ENCODE data around the gene F7. TPM values are rescaled to one million over a fixed set of nuclear protein-coding genes. Genes with fewer than 3 reads are reported as not detected.

F7 gene
- total and polyA plus RNA-seq, 3 donors from 2014 or later = 2.2 to 4.9 (median 2.4) TPM

GRCh38 chr13:113088691-113089020 lies 16.9 kb upstream of the F7 start:
- Histone ChIP-seq H3K27me3 (no peaks in the 10 kb centered on the region), H3K36me3 (ENCODE audit: low read depth, missing control alignments) (no peaks in the 10 kb centered on the region), H3K27ac (no peak overlapping the region), H3K4me1 (no peaks in the 10 kb centered on the region), H3K9me3 (no peaks in the 10 kb centered on the region), H3K4me3 (no peak overlapping the region)
- WGBS, 2 donors = 90 to 94% methylated on average over 16 to 17 of the region's 17 CpGs
- TF ChIP-seq, protein P1, sequence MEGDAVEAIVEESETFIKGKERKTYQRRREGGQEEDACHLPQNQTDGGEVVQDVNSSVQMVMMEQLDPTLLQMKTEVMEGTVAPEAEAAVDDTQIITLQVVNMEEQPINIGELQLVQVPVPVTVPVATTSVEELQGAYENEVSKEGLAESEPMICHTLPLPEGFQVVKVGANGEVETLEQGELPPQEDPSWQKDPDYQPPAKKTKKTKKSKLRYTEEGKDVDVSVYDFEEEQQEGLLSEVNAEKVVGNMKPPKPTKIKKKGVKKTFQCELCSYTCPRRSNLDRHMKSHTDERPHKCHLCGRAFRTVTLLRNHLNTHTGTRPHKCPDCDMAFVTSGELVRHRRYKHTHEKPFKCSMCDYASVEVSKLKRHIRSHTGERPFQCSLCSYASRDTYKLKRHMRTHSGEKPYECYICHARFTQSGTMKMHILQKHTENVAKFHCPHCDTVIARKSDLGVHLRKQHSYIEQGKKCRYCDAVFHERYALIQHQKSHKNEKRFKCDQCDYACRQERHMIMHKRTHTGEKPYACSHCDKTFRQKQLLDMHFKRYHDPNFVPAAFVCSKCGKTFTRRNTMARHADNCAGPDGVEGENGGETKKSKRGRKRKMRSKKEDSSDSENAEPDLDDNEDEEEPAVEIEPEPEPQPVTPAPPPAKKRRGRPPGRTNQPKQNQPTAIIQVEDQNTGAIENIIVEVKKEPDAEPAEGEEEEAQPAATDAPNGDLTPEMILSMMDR (IDR thresholded peaks at IDR 0.05) = no peak
- TF ChIP-seq POLR2A (IDR thresholded peaks at IDR 0.05) = no peak
- intact Hi-C loops (cut with DNase I; ENCODE audit: low total_unique reads) = no loop called here
- no peak for DNase-seq

- Histone ChIP-seq H3K4me1 (no peaks in the 10 kb centered on the region), H3K36me3 (ENCODE audit: low read depth, missing control alignments) (no peaks in the 10 kb centered on the region), H3K4me3 (no peak overlapping the region), H3K9me3 (no peaks in the 10 kb centered on the region), H3K27me3 (no peaks in the 10 kb centered on the region), H3K27ac (no peak overlapping the region)
- intact Hi-C loops (cut with DNase I; ENCODE audit: low total_unique reads) = no loop called here
- no peak for DNase-seq
- TF ChIP-seq POLR2A (IDR thresholded peaks at IDR 0.05) = no peak
- TF ChIP-seq, protein P1 (IDR thresholded peaks at IDR 0.05) = no peak
- 86 to 88% methylated on average over 28 to 36 of the region's 36 CpGs for WGBS, 2 donors
These were observed 15.7 kb upstream of the F7 start for GRCh38 chr13:113089693-113090414.

DNA sequence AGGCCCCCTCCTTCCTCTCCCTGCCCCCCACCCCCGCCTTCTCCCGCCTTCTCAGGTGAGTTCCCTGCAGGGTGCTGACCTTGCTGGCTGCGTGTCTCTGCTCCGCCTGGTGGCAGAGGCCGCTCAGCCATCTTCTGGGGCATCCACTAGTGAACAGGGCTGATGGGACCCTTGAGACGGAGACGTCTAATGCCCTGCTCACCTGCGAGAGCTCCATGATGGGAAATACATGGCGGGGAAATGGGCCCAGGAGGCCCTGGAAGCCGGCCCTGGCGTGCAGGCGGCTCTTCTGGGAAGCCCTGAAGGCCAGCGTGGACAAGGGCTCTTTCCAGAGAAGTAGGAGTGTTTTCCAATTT lies 15.2 kb upstream of the F7 start:
- H3K9me3 ChIP-seq = no peaks in the 10 kb centered on the region
- H3K4me1 ChIP-seq = no peaks in the 10 kb centered on the region
- 86 to 92% methylated on average over 11 to 13 of the region's 13 CpGs for WGBS, 2 donors
- intact Hi-C loops (cut with DNase I; ENCODE audit: low total_unique reads) = no loop called here
- no peak for DNase-seq
- no peak overlapping the region for H3K27ac ChIP-seq
- H3K27me3 ChIP-seq = no peaks in the 10 kb centered on the region
- H3K36me3 ChIP-seq (ENCODE audit: low read depth, missing control alignments) = no peaks in the 10 kb centered on the region
- H3K4me3 ChIP-seq = no peak overlapping the region
- no peak for TF ChIP-seq POLR2A (IDR thresholded peaks at IDR 0.05)
- TF ChIP-seq, protein P1 (IDR thresholded peaks at IDR 0.05) = no peak

GRCh38 chr13:113090806-113091205 lies 14.8 kb upstream of the F7 start:
- 88 to 91% methylated on average over 24 of the region's 24 CpGs for WGBS, 2 donors
- no peak for TF ChIP-seq POLR2A (IDR thresholded peaks at IDR 0.05)
- TF ChIP-seq, protein P1 (IDR thresholded peaks at IDR 0.05) = no peak
- Histone ChIP-seq H3K4me3 (no peak overlapping the region), H3K27me3 (no peaks in the 10 kb centered on the region), H3K36me3 (ENCODE audit: low read depth, missing control alignments) (no peaks in the 10 kb centered on the region), H3K27ac (no peak overlapping the region), H3K4me1 (no peaks in the 10 kb centered on the region), H3K9me3 (no peaks in the 10 kb centered on the region)
- intact Hi-C loops (cut with DNase I; ENCODE audit: low total_unique reads) = no loop called here
- no peak for DNase-seq

- Histone ChIP-seq H3K27ac (no peak overlapping the region), H3K4me3 (no peak overlapping the region), H3K36me3 (ENCODE audit: low read depth, missing control alignments) (no peaks in the 10 kb centered on the region), H3K4me1 (no peaks in the 10 kb centered on the region), H3K27me3 (no peaks in the 10 kb centered on the region), H3K9me3 (no peaks in the 10 kb centered on the region)
- TF ChIP-seq, protein P1 (IDR thresholded peaks at IDR 0.05) = no peak
- DNase-seq = no peak
- intact Hi-C loops (cut with DNase I; ENCODE audit: low total_unique reads) = no loop called here
- 87 to 90% methylated on average over 16 to 30 of the region's 30 CpGs for WGBS, 2 donors
These were observed 14.3 kb upstream of the F7 start for GRCh38 chr13:113091211-113091771.
